Esophagus squamous epithelium (tissue), 4 donors: Measurements from ENCODE around the gene LRRC28.

ENCODE experiments used
- CTCF ChIP-seq, 6 experiments: fragments of 450-650 bp in 4 of 6; fragments of 200-600 bp in 2 of 6; sonication (generic) in 2 of 6; IDR thresholded peaks; one replicate each; pipeline ENCODE4 v1.5.1; 2016 to 2019; ENCODE audit warnings: antibody characterized with exemption in 6 of 6, mild to moderate bottlenecking in 4 of 6, moderate library complexity in 4 of 6
- POLR2A ChIP-seq, 4 donors: fragments of 450-650 bp; IDR thresholded peaks; one replicate each; pipeline ENCODE4 v1.6.1; 2017; ENCODE audit warnings: antibody characterized with exemption in 4 of 4, mild to moderate bottlenecking in 4 of 4, moderate library complexity in 3 of 4

GRCh38 chr15:99421758-99422157 is 170.5 kb downstream of the LRRC28 start:
- TF ChIP-seq CTCF (IDR thresholded peaks at IDR 0.05) = no peak
- no peak for TF ChIP-seq POLR2A (IDR thresholded peaks at IDR 0.05)
